Measurements from ENCODE around the gene TINAGL1.

The TINAGL1 gene, protein sequence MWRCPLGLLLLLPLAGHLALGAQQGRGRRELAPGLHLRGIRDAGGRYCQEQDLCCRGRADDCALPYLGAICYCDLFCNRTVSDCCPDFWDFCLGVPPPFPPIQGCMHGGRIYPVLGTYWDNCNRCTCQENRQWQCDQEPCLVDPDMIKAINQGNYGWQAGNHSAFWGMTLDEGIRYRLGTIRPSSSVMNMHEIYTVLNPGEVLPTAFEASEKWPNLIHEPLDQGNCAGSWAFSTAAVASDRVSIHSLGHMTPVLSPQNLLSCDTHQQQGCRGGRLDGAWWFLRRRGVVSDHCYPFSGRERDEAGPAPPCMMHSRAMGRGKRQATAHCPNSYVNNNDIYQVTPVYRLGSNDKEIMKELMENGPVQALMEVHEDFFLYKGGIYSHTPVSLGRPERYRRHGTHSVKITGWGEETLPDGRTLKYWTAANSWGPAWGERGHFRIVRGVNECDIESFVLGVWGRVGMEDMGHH

DNA sequence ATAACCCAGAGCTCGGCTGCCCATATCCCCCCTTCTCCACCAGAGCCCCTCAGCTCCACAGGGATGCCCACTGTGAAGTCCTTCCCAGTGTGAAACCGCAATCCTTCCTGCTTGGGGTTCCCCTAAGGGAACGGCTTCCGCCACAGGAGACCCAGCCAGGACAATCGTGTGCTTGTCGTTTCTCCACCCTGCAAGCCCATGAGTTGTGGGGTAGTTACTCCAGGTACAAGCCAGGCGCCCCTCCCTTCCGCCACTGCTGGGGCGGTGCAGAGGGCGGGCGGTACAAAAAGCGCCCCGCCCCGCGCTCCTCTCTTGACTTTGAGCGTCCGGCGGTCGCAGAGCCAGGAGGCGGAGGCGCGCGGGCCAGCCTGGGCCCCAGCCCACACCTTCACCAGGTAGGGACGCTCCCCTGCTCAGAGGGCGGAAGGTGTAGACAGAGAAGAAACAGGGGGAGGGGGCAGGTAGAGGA is at the start of gene TINAGL1:
TINAGL1 (plus strand) TSS at position 315 of the 469 bp plus-strand sequence. CDS start 634 bp downstream, outside the sequence.
- no peak for DNase-seq (ENCODE audit: low read depth)

DNA sequence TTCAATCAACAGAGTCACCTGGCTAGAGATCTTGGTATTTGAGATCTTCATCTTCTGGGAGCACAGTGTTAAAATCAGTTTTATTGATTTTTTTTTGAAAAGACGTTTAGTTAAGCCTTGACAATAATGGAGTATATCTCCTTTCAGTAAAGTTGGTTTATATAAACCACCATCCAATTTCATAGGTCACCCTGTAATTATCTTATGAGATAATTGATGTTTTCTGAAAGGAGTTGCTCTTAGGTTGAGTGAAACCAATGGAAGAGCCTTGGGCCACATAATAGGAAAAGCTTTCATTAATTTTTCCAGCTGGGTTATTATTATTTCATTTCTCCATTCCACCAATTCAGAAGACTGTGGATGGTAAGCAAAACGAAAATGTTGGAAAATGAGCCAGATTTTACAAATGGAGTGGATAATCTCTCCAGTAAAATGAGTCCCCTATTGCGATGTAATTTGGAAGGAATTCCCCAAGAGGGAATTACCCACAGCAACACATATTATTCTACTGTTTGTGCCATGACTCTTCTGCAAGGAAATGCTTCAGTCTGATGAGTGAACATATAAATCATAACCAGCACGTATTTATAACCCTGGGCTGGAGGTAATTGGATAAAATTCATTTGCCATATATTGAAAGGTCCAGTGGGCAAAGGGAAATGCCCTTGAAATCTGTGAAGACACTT is 46.2 kb upstream of the TINAGL1 start:
- no peak for DNase-seq (ENCODE audit: low read depth)

DNA sequence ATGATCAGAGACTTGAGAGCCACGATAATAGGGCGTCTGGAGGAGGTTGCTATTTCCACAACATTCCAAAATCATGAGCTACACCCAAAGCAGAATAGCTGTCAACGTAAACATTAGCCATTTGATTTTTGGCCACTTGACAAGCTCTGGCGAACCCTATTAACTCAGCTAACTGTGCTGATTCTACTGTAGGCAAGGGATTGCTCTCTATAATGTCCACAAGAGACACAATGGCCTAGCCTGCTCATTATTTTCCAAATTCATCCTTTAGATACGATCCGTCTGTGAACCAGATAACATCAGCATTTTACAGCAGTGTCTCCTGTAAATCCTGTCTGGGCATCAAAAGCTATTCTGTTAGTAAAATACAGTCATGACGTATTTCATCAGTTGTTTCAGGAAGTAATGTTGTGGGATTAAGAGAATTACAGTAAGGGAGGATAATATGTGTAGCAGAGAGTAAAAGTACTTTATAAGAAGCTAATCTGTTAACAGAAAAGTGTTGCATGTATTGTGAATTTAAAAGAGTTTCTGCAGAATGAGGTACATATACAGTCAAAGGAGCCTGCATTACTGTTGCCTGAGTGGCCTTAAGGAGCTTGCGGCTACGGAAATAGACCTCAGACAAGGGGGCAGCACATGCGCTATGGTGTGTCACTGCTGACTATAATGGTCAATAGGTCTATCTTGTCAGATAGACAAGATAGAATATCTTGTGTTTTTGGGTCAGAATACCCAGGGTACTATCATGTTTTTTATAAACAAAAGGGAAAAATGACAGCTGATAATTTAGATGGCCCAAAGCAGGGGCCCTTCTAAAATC is 44.9 kb upstream of the TINAGL1 start:
- no peak for DNase-seq (ENCODE audit: low read depth)

- DNase-seq (ENCODE audit: low read depth) = no peak
Measured at GRCh38 chr1:31532173-31532572, 44.1 kb upstream of the TINAGL1 start.

GRCh38 chr1:31535561-31535960 is 40.8 kb upstream of the TINAGL1 start:
- no peak for DNase-seq (ENCODE audit: low read depth)

DNA sequence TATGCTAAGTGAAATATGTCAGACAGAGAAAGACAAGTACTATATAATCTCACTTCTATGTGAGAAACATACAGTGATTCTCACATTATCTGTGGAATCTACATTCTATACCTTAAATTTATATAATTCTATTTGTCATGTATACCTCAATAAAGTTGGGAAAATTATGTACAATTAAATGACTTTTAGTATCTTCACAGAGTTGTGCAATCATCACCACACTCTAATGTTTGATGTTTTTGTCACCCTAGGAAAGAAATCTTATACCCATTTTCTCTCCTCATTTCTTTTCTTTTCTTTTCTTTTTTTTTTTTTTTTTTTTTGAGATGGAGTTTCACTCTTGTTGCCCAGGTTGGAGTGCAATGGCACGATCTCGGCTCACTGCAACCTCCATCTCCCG is 37.0 kb upstream of the TINAGL1 start:
- no peak for DNase-seq (ENCODE audit: low read depth)

DNA sequence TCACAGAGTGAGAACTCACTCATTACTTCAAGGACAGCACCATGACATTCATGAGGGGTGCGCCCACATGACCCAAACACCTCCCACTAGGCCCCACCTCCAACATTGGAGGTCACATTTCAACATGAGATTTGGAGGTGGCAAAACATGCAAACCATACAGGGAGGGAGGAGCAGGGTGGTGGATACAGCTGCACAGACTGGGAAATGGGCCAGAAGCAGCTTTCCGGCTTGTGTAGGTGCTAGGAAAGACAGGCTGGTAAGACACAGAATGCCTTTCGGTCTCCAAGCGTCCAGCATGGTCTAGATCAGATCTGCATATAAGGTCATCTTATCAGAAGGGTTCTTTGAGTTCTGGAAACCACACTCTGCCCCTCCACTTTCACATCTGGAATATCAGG is 35.1 kb upstream of the TINAGL1 start:
- DNase-seq (ENCODE audit: low read depth) = no peak

DNA sequence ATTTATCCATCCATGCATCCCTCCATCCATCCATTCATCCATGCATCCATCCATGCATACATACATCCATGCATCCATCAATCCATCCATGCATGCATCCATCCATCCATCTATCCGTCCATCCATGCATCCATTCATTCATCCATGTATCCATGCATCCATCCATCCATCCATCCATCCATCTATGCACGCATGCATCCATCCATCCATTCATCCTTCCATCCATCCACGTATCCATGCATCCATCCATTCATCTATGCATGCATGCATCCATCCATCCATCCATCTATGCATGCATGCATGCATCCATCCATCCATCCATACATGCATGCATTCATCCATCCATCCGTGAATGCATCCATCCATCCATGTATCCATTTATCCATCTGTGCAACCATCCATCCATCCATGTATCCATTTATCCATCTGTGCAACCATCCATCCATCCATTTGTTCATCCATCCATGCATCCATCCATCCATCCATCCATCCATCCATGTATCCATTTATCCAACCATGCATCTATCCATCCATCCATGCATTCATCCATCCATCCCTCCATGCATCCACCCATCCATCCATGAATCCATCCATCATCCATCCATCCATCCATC is 30.3 kb upstream of the TINAGL1 start:
- DNase-seq (ENCODE audit: low read depth) = no peak

DNA sequence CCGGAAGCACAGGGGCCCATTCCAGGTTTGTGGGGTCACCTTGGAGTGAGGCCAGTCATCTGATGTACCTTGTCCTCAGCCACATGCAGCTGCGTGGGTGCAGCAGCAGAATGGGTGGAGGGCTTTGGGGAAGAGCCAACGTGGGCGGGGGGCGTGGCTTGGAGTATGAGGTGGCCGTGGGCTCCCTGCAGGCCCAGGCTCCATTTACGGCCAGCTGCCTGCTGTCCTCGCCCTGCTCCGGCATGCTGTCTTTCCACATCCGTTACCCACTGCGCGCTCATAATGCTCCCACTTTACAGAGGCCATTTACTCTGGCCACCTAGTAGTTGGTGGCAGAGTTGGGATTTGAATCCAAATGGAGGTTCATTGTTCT is 27.8 kb upstream of the TINAGL1 start:
- no peak for DNase-seq (ENCODE audit: low read depth)

GRCh38 chr1:31548907-31549808 is 27.2 kb upstream of the TINAGL1 start:
- peak; percentile 77 for DNase-seq (ENCODE audit: low read depth)

- no peak for DNase-seq (ENCODE audit: low read depth)
Measured at GRCh38 chr1:31549809-31550620, 26.3 kb upstream of the TINAGL1 start.

- no peak for DNase-seq (ENCODE audit: low read depth)
Measured at GRCh38 chr1:31551208-31551607, 25.1 kb upstream of the TINAGL1 start.

DNA sequence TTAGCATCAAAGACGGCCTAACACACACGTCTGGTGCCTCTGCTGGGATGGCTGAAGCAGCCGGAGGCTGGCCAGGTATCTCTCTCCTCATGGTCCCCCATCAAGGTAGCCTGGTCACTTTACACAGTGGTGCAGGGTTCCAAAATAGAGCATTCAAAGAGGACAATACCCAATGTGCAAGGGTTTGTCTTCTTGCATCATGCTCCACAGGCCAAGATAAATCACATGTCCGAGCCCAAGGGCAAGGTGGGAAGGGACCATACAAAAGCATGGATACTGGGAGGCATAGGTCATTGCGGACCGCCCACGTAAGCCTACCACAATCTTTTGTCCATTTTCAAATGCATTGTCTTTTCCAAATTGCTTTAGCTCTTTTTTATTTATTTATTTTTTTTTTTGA is 23.8 kb upstream of the TINAGL1 start:
- no peak for DNase-seq (ENCODE audit: low read depth)

DNA sequence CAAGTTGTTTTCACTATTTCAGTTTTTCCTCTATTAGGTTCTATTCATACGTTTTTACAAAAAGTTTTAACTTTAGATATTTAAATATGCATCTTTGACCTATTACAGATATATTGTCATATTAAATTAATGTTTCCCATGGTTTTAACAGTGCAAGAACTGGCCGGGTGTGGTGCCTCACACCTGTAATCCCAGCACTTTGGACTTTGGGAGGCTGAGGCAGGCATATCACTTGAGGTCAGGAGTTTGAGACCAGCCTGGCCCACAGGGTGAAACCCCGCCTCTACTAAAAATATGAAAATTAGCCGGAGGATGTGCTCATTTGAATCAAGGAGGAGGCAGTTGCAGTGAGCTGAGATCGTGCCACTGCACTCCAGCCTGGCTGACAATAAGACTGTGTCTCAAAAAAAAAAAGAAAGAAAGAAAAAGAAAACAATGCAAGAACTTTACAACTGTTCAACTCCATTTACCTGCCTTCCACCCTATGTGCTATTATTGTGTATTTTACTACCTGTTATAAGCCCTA is 19.8 kb upstream of the TINAGL1 start:
- no peak for DNase-seq (ENCODE audit: low read depth)

GRCh38 chr1:31559715-31560114 is 16.6 kb upstream of the TINAGL1 start:
- no peak for DNase-seq (ENCODE audit: low read depth)

GRCh38 chr1:31560394-31560793 is 15.9 kb upstream of the TINAGL1 start:
- no peak for DNase-seq (ENCODE audit: low read depth)

- DNase-seq (ENCODE audit: low read depth) = no peak
Measured at GRCh38 chr1:31562707-31563360, 13.5 kb upstream of the TINAGL1 start.

DNA sequence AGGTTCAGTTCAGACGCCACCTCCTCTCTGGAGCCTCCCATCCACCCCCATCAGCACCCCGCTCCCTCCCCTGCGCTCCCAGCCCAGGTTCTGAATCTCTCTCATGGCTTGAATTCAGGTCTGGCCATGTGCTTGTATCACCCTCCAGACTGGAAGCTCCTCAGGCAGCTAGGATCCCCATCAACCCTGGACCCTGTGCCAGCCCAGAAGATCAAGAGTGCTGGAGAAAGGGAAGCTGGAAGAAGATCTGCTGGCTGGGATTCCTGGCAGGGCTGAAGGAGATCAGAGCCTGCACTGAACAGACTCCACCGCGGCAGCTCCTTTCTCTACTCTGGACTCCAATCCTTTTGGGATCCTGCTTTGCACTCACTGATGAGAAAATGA is 11.7 kb upstream of the TINAGL1 start:
- no peak for DNase-seq (ENCODE audit: low read depth)

DNA sequence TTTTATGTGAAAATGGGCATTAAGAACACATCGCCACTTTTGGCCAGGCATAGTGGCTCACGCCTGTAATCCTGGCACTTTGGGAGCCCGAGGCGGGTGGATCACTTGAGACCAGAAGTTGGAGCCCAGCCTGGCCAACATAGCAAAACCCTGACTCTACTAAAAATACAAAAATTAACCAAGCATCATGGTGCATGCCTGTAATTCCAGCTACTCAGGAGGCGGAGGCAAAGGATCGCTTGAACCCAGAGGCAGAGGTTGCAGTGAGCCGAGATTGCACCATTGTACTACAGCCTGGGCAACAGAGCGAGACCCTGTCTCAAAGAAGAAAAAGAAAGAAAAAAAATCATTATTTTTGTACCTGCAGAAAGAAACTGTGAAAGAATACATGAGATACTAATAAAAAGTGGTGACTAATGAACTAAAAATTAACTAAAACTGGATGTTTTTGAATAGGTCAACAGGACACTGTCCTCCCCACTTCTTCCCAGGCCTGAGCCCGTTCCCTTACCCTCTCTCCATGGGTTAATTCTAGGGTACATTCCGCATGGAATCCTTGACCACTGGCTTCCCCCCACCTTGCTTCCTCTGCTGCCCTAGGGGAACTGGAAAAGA is 8.3 kb upstream of the TINAGL1 start:
- no peak for DNase-seq (ENCODE audit: low read depth)

Measured in CMK (cell line).